Glutamatergic neuron (in vitro differentiated cells): ENCODE data around the gene AP1S3. TPM values are rescaled to one million over a fixed set of nuclear protein-coding genes. Genes with fewer than 3 reads are reported as not detected.

Experiments
- DNase-seq: peaks from one replicate; pipeline ENCODE4 v3.0.0; 2022
- H3K27ac Mint-ChIP-seq: one replicate; pipeline ENCODE4 v1.8.0; 2020; ENCODE audit warnings: mild to moderate bottlenecking, mixed read lengths, inconsistent platforms; ENCODE audit not compliant: unreplicated experiment
- H3K27me3 Mint-ChIP-seq: one replicate; pipeline ENCODE4 v1.8.0; 2020; ENCODE audit warnings: mild to moderate bottlenecking, moderate library complexity, mixed read lengths, inconsistent platforms; ENCODE audit not compliant: unreplicated experiment
- H3K36me3 Mint-ChIP-seq: one replicate; pipeline ENCODE4 v1.8.0; 2020; ENCODE audit warnings: mild to moderate bottlenecking, mixed read lengths, inconsistent platforms; ENCODE audit not compliant: unreplicated experiment
- H3K4me1 Mint-ChIP-seq: one replicate; pipeline ENCODE4 v1.8.0; 2020; ENCODE audit warnings: mild to moderate bottlenecking, low read depth, mixed read lengths, inconsistent platforms; ENCODE audit not compliant: unreplicated experiment
- H3K4me3 Mint-ChIP-seq: one replicate; pipeline ENCODE4 v1.8.0; 2020; ENCODE audit warnings: mild to moderate bottlenecking, mixed read lengths, inconsistent platforms; ENCODE audit not compliant: unreplicated experiment
- H3K9me3 Mint-ChIP-seq: one replicate; pipeline ENCODE4 v1.8.0; 2020; ENCODE audit warnings: mild to moderate bottlenecking, moderate library complexity, mixed read lengths, inconsistent platforms; ENCODE audit not compliant: unreplicated experiment
- total RNA-seq: library from RNA; stranded (reverse); fragmentation: NEBNext Ultra II Directional; extraction: Animal tissue kit (Norgen Biotek cat#: 25700); gene quantifications from one replicate; pipeline ENCODE4 v1.2.1, GENCODE V29; 2021; ENCODE audit not compliant: unreplicated experiment
- TF ChIP-seq, protein P1 (sequence below): fragments of 200-600 bp; sonication (generic); IDR thresholded peaks from one replicate; pipeline ENCODE4 v1.5.0; 2021; ENCODE audit not compliant: partially characterized antibody, unreplicated experiment

Gene AP1S3
- total RNA-seq, 1 donor from 2014 or later, result 3.1 TPM

DNA sequence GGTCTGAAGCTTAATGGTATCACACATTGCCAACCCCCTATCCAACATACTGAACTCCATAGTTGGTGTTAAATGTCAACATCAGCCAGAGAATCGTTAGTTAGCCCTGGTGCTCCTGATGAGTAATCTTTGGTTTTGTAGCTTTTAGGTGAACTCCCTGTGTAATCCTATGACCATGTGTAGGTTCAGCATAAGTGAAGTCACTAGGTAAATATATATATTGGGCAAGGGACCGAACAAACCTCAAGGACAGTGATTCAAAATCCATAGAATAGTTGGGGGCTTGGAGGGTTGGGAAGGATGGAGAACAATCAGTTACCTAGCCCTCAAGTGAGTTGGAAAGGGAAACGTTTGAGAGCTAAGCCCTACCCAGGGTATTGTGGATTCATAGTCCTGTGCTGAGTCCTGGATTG, 16.0 kb upstream of the AP1S3 start:
- Mint-ChIP-seq H3K27ac (no peak overlapping the region), H3K4me1 (no peaks in the 10 kb centered on the region), H3K36me3 (peaks cover 25% of the 10 kb centered on the region), H3K27me3 (peaks cover 5% of the 10 kb centered on the region), H3K4me3 (no peak overlapping the region), H3K9me3 (peaks cover 4% of the 10 kb centered on the region)
- TF ChIP-seq, protein P1, sequence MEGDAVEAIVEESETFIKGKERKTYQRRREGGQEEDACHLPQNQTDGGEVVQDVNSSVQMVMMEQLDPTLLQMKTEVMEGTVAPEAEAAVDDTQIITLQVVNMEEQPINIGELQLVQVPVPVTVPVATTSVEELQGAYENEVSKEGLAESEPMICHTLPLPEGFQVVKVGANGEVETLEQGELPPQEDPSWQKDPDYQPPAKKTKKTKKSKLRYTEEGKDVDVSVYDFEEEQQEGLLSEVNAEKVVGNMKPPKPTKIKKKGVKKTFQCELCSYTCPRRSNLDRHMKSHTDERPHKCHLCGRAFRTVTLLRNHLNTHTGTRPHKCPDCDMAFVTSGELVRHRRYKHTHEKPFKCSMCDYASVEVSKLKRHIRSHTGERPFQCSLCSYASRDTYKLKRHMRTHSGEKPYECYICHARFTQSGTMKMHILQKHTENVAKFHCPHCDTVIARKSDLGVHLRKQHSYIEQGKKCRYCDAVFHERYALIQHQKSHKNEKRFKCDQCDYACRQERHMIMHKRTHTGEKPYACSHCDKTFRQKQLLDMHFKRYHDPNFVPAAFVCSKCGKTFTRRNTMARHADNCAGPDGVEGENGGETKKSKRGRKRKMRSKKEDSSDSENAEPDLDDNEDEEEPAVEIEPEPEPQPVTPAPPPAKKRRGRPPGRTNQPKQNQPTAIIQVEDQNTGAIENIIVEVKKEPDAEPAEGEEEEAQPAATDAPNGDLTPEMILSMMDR, result no peak
- no peak for DNase-seq

DNA sequence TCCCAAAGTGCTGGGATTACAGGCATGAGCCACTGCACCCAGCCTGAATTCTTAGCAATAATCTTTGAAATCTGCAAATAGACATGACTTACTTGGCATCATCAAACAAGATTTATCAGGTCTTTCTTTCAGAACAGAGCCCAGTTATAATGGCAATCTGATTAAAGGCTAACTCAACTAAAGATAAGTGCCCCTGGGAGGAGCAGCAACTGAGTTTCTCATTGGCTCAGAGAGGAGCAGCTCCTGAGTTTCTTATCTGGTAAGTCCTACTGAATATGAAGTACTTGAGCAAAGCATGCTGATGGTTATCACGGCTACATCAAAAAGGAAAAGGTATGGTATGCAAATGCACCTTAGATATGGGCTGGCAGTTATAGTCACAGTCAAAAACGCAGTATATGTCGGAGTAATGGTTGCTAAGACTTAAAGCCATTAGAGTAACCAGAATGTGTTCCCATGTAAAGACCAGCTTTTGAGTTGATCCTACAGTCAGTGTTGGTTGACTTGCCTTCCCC, 15.0 kb upstream of the AP1S3 start:
- peaks cover 4% of the 10 kb centered on the region for H3K9me3 Mint-ChIP-seq
- no peaks in the 10 kb centered on the region for H3K4me1 Mint-ChIP-seq
- DNase-seq, result no peak
- TF ChIP-seq, protein P1, result no peak
- no peak overlapping the region for H3K27ac Mint-ChIP-seq
- no peak overlapping the region for H3K4me3 Mint-ChIP-seq
- H3K36me3 Mint-ChIP-seq, result peaks cover 32% of the 10 kb centered on the region
- H3K27me3 Mint-ChIP-seq, result peaks cover 5% of the 10 kb centered on the region

DNA sequence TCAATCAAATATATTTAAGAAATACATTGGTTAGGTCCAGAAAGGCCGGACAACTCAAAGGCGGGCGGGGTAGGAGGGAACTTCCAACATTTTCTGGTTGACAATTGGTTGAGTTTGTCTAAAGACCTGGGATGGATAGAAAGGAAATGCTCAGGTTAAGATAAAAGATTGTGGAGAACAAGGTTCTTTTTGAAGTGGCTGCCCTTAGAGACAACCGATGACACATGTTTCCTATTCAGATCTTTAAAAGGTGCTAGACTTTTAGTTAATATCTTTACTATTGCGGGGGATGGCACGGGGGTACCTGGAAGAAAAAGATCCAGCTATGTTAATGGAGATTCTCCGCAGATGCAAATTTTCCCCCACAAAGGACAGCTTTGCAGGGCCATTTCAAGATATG, 10.0 kb upstream of the AP1S3 start:
- no peak overlapping the region for H3K4me3 Mint-ChIP-seq
- peaks cover 2% of the 10 kb centered on the region for H3K27me3 Mint-ChIP-seq
- TF ChIP-seq, protein P1, result no peak
- no peak overlapping the region for H3K27ac Mint-ChIP-seq
- peaks cover 4% of the 10 kb centered on the region for H3K9me3 Mint-ChIP-seq
- DNase-seq, result no peak
- H3K36me3 Mint-ChIP-seq, result peaks cover 32% of the 10 kb centered on the region
- H3K4me1 Mint-ChIP-seq, result no peaks in the 10 kb centered on the region

DNA sequence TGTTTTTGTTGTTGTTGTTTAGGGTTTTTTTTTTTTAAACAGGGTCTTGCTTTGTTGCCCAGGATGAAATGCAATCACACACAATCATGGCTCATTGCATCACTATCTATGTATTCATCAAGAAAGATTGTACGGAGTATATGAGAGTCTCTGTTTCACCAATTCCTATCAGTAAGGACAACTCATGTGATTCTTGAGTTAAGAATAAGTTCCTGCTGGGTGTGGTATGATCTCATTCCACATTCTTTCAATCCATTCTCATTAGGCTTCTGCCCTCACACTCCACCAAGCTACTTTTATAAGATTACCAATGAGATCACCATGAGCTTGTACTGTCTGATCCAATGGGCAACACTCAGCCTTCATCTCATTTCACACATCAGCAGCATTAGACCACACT, 9.1 kb upstream of the AP1S3 start:
- Mint-ChIP-seq H3K4me3 (no peak overlapping the region), H3K4me1 (no peaks in the 10 kb centered on the region), H3K36me3 (peaks cover 32% of the 10 kb centered on the region), H3K9me3 (peaks cover 4% of the 10 kb centered on the region), H3K27me3 (peaks cover 2% of the 10 kb centered on the region), H3K27ac (no peak overlapping the region)
- DNase-seq, result no peak
- TF ChIP-seq, protein P1, result no peak

DNA sequence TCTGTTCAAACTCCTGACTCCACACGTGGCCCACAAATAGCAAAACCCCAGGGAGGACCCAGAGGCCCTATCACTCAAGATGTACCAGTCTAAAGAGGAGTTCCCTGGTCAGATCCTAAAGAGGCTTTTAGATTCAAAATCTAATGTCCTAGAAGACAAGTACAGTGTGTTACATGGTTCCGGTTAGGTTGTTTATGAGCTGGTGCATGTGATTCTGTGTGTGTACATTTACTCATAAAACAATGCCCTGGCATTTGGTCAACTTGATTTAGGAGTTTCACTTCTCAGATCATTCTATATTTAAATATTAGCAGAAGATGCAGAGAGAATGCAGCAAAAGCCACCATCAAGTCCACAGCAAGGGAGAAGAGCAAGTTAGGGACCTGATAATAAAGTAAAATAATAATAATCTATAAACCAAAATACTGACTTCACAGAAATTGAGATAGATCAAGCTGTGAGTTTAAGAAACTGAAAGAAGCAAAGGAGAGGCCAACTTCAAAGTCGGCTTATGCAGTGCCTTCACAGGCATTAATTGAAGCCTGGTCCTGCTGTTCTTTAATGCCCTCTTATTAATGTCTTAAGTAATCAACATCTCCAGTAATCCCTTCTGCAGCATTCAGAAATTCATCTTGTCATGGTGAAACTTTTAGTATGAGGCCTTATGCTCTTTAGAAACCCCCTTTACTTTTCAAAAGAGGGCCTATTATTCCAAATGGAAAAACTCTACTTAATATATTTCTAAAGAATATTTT, 4.2 kb upstream of the AP1S3 start:
- Mint-ChIP-seq H3K4me1 (no peaks in the 10 kb centered on the region), H3K9me3 (peaks cover 3% of the 10 kb centered on the region), H3K4me3 (no peak overlapping the region), H3K27me3 (peaks cover 2% of the 10 kb centered on the region), H3K27ac (no peak overlapping the region), H3K36me3 (no peaks in the 10 kb centered on the region)
- TF ChIP-seq, protein P1, result no peak
- no peak for DNase-seq
